HG02610 (cell line): ENCODE results near the gene SRSF11.
"Not testable (repeated sequence)": the region's sequence is repeated elsewhere in the genome, so short reads cannot be mapped to it uniquely, and the experiment has no call there.

Source experiments
- ATAC-seq: cut with Tn5 transposase; IDR thresholded peaks from one replicate; pipeline ENCODE4 v1.9.1; 2021; ENCODE audit warnings: mild to moderate bottlenecking, moderate library complexity; ENCODE audit not compliant: unreplicated experiment

Gene SRSF11

GRCh38 chr1:70221238-70222121 lies at the start of gene SRSF11:
Gene SRSF11, plus strand, starts transcription at chr1:70221380. Its CDS starts 257 bp downstream, at chr1:70221637.
- ATAC-seq, result peak; percentile 96

GRCh38 chr1:70171512-70171911 lies 49.7 kb upstream of the SRSF11 start:
- ATAC-seq, result no peak

GRCh38 chr1:70185181-70185580 lies 36.0 kb upstream of the SRSF11 start:
- not testable (repeated sequence) for ATAC-seq

GRCh38 chr1:70188522-70188921 lies 32.7 kb upstream of the SRSF11 start:
- no peak for ATAC-seq

- no peak for ATAC-seq
Observed at GRCh38 chr1:70190180-70190579, 31.0 kb upstream of the SRSF11 start.

- not testable (repeated sequence) for ATAC-seq
Observed at GRCh38 chr1:70192446-70192845, 28.7 kb upstream of the SRSF11 start.

GRCh38 chr1:70194601-70195000 lies 26.6 kb upstream of the SRSF11 start:
- ATAC-seq, result no peak

- ATAC-seq, result peak; percentile 44
Observed at GRCh38 chr1:70195342-70195741, 25.8 kb upstream of the SRSF11 start.

GRCh38 chr1:70196333-70196732 lies 24.8 kb upstream of the SRSF11 start:
- no peak for ATAC-seq

GRCh38 chr1:70200065-70200464 lies 21.1 kb upstream of the SRSF11 start:
- no peak for ATAC-seq

GRCh38 chr1:70202173-70202758 lies 18.9 kb upstream of the SRSF11 start:
- peak; percentile 32 for ATAC-seq

GRCh38 chr1:70204139-70204538 lies 17.0 kb upstream of the SRSF11 start:
- ATAC-seq, result no peak

GRCh38 chr1:70204600-70204999 lies 16.6 kb upstream of the SRSF11 start:
- ATAC-seq, result no peak

- peak; percentile 29 for ATAC-seq
Observed at GRCh38 chr1:70205071-70205433, 16.1 kb upstream of the SRSF11 start.

- peak; percentile 81 for ATAC-seq
Observed at GRCh38 chr1:70205434-70206118, 15.6 kb upstream of the SRSF11 start, which contains the start of gene LRRC40. Gene LRRC40, minus strand, starts transcription at chr1:70205579. Its CDS starts 39 bp downstream, at chr1:70205540.

GRCh38 chr1:70206833-70207232 lies 14.3 kb upstream of the SRSF11 start:
- ATAC-seq, result not testable (repeated sequence)

- no peak for ATAC-seq
Observed at GRCh38 chr1:70207492-70207891, 13.7 kb upstream of the SRSF11 start.

- ATAC-seq, result no peak
Observed at GRCh38 chr1:70208292-70208691, 12.9 kb upstream of the SRSF11 start.

- ATAC-seq, result no peak
Observed at GRCh38 chr1:70210820-70211219, 10.4 kb upstream of the SRSF11 start.

- ATAC-seq, result no peak
Observed at GRCh38 chr1:70211541-70211940, 9.6 kb upstream of the SRSF11 start.

GRCh38 chr1:70220015-70220414 lies 1.2 kb upstream of the SRSF11 start:
- ATAC-seq, result no peak
